H54 (cell line): Measurements from ENCODE around the gene SLC49A4.

ENCODE experiments used
- DNase-seq: peaks from one replicate; pipeline ENCODE4 v3.0.0; 2011; ENCODE audit warnings: low spot score, mixed read lengths; ENCODE audit not compliant: insufficient read length
- FAIRE-seq: peaks from 3 replicates; lab custom pipeline; 2011; peaks lifted over from hg19 to GRCh38; lab: Jason Lieb, UNC
- POLR2A ChIP-seq: IDR thresholded peaks from 2 replicates; pipeline ENCODE4 v1.6.1; 2011; ENCODE audit warnings: low read depth, mild to moderate bottlenecking, low read length

The SLC49A4 gene

DNA sequence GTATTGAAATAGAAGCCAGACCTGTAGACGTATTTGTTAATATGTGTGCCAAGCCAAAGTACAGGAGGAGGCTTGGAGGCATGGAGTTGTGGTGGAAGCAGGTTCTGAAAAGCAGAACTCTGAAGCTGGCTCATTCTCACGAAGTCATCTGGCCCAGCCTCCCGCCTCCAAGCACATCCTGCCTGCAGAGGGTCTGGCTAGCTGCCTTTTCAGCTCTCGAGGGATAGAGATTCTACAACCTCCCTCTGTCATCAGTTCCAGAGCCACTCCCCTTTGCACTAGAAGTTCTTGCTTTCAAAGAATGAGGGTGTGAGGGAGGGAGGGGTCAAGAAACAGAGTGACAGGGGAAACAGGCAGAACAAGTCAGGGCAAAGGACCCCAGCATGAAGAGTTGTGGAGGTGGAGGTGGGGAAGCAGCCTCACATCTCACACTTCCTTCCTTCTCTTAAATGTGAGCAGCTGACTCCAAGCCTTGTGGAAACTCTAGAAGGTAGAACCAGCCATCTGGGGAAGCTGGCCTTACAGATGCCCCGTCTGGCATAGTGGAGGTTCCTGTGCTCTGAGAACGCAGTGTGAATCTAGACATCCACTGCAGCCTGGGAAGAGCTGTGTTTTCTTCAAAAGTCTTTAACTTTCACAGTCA lies 95.3 kb downstream of the SLC49A4 start:
- no peak for FAIRE-seq

GRCh38 chr3:122890720-122891220 lies 95.9 kb downstream of the SLC49A4 start:
- FAIRE-seq (no peak), DNase-seq (no peak)
- no peak for TF ChIP-seq POLR2A

More for the DNA sequence above, 95.3 kb downstream of the SLC49A4 start:
- TF ChIP-seq POLR2A: no peak
- no peak for DNase-seq

GRCh38 chr3:122892118-122892960 lies 97.5 kb downstream of the SLC49A4 start:
- FAIRE-seq: no peak
- no peak for TF ChIP-seq POLR2A
- DNase-seq: no peak

DNA sequence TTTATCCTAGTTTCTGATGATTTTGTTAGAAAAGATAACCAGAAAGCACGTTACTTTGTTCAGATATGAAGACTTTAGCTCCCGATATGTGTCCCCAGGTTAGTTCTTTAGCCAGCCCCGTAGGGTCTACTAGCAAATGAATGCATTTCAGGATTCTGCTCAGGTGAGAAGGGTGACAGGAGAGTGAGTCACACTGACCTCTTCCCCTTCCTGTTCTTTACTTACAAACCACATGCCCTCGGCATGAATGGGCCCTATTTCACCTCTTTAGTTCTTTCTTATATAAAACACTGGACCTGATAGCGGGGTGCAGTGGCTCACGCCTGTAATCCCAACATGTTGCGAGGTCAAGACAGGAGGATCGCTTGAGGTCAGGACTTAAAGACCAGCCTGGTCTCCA lies 98.4 kb downstream of the SLC49A4 start:
- FAIRE-seq (no peak), DNase-seq (no peak)
- no peak for TF ChIP-seq POLR2A

DNA sequence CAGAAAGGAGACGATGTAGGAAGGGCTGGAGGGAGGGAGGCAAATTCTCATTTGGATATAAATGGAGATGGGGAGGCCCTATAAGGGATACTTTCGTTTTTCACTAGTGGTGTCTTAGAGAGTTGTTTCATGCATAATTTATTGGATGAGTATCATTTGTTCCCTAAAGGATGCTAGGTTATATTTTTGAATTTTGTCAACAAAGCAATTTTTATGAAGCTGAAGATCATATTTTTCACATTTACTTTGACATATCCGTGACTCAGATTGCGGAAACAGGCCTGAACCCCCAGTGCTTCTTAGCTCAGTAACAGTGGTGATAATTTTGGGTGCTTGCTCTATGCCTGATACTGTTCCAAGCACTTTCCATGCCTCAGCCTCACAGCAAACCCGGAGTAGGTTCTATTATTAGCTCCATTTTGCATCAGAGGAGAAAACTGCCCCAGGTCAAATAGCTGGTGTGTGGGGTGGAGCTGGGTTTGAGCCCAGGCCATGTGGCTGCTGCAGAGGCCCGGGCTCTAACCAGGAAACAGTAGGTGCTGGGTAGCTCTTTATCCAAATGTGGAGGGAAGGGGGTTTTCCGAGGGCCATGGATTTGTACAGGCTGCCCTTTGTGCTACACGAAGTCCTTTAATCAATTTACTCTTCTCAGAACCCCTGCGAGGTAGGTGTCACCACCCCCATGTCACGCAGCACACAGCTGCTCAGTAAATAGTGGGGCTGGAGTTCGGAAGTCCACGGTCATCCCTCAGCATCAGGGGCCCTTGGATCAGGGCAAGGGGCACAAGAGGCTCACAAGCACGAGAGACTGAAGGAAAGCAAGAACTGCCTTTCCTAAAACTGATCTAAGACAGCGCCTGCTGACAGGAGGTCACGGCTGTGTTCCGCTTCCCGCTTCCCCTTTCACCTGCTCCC lies 99.1 kb downstream of the SLC49A4 start:
- DNase-seq: no peak
- FAIRE-seq: no peak
- TF ChIP-seq POLR2A: no peak

DNA sequence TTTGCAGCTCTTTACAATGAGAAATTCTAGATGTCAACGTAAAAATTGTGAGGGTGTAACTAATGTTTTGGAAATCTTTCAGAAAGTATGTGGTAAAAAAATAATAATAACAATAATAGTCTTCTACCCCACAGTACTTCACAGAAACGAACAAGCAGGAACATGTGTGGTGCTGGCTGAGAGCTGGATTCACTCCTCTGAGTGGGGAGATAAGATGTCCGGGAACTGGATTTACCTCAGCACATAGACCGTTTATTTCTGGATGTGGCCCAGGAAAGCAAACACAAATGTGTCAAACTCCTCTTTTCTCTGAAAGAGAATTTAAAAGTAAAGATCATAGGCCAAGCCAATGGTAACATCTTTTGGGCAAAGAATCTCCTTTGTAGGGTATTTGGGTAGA lies 103.4 kb downstream of the SLC49A4 start:
- no peak for FAIRE-seq
- no peak for DNase-seq
- no peak for TF ChIP-seq POLR2A

DNA sequence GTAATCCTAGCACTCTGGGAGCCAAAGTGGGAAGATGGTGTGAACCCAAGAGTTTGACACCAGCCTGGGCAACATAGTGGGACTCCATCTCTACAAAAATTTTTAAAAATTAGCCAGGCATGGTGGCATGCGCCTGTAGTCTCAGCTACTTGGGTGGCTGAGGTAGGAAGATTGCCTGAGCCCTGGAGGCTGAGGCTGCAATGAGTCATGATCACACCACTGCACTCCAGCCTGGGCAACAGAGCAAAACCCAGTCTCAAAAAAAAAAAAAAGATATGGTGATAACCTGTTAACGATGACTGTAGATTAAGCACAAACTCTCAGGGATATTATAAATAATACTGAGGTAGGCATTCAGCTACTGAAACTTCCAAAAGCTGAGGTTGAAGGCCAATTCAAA lies 107.5 kb downstream of the SLC49A4 start:
- peak; percentile 52 for FAIRE-seq
- no peak for TF ChIP-seq POLR2A
- DNase-seq: no peak

- TF ChIP-seq POLR2A: no peak
- FAIRE-seq (no peak), DNase-seq (no peak)
These were observed 108.3 kb downstream of the SLC49A4 start for GRCh38 chr3:122903171-122903570.

GRCh38 chr3:122907471-122907870 lies 112.6 kb downstream of the SLC49A4 start:
- no peak for TF ChIP-seq POLR2A
- no peak for FAIRE-seq
- no peak for DNase-seq

DNA sequence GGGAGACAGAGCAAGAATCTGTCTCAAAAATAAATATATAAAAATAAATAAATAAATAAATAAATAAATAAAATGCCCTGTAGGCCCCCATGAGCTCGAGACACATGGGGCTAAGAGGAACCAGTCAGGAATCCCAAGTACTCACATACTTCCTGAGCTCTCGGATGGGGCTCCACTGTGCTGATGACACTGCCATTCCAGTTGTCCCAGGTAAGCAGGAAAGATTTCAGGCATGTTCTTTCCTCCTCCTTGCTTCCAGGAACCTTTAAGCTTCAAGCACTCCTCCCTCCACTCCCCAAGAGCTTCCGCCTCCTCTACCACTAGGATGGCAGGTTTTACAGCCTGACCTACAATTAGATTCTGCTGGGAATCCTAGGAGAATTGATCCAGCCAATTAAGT lies 113.4 kb downstream of the SLC49A4 start:
- no peak for FAIRE-seq
- no peak for DNase-seq
- no peak for TF ChIP-seq POLR2A

DNA sequence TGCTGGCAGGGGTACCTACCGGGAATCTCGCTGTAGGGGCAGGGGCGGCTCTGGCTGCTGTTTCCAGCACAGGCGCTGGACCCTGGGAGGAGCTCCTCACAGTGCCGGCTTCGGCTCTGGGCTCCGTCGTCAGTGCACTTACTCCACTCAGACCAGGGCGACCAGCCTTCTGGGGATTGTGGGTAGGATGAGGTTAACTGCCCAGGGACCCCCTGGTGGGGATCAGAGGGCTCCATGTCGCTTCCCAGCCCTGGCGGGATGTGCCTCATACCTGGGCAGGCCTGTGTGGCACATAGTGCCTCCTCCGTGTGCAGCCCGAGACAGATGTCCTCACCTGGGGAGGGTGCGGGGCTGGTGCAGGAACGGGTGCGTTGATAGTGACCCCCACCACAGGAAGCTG lies 117.0 kb downstream of the SLC49A4 start:
- no peak for TF ChIP-seq POLR2A
- DNase-seq (no peak), FAIRE-seq (no peak)

GRCh38 chr3:122912772-122913538 lies 118.1 kb downstream of the SLC49A4 start:
- FAIRE-seq (no peak), DNase-seq (no peak)
- no peak for TF ChIP-seq POLR2A

DNA sequence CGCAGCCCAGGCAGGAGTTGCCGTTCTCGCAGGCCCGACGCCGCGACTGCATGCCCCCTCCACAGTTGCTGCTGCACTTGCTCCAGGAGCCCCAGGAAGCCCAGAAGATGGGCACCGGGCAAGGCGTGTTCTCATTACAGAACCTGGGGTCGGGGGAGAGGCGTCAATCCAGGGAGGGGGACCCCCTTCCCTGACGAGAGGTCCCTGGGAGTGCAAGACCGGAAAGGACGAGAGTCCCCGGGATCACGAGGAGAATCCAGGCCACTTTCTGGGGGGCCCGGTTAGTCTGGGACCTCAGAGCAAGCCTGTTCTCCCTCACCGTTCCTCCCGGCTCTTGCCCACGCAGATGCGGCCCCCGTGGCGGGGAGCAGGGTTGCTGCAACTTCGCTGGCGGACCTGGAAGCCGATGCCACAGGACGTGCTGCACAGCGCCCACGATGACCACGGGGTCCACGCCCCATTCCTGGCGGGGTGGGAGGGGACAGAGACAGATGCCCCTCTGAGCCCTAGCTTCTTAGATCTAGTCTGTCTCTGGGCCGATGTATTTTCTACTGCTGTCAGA lies 118.8 kb downstream of the SLC49A4 start:
- FAIRE-seq (no peak), DNase-seq (no peak)
- TF ChIP-seq POLR2A: no peak
